ENCODE measurements around the gene AFF3.

GRCh38 chr2:99609851-99610381 lies 532.5 kb downstream of the AFF3 start:
- TF ChIP-seq ZNF565 (CRISPR knock-in tag; conservative IDR thresholded peaks at IDR 0.05; ENCODE audit: low read depth) (no peak), ZNF70 (CRISPR knock-in tag; IDR thresholded peaks at IDR 0.05) (no peak), POU6F1 (CRISPR knock-in tag; IDR thresholded peaks at IDR 0.05; ENCODE audit: borderline replicate concordance, low read depth) (no peak), ZNF8 (CRISPR knock-in tag; IDR thresholded peaks at IDR 0.05) (no peak), GLIS3 (CRISPR knock-in tag; IDR thresholded peaks at IDR 0.05) (no peak), OSR1 (CRISPR knock-in tag; IDR thresholded peaks at IDR 0.05) (no peak)

Measured in SK-N-SH treated with all-trans-retinoic acid at 6 μM for 48 hours (cell line).